T-helper 1 cell (primary cell): ENCODE data around the gene TGFB1.
A peak's percentile ranks its signal among the peaks of the same experiment; 100 is the strongest.

Experiments
- DNase-seq, 5 donors: peaks; one replicate each; pipeline ENCODE4 v3.0.0-alpha.2; 2012 to 2020

The TGFB1 gene

DNA sequence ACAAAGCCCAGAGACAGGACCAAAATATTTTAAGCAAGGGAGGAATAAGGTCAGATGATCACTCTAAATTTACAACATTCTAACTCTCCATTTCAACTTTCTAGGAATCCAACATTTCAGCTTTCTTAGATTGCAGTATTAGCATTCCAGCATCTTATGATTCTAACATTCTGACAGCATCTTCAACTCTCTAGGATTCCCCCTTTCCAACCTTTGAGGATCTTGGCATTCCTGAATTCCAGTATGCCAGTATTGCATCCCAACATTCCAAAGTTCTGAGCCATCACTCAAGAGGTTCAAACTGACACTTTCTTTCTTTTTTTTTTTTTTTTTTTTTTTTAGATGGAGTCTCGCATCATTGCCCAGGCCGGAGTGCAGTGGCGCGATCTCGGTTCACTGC lies 13.8 kb downstream of the TGFB1 start:
- DNase-seq, result no peak

DNA sequence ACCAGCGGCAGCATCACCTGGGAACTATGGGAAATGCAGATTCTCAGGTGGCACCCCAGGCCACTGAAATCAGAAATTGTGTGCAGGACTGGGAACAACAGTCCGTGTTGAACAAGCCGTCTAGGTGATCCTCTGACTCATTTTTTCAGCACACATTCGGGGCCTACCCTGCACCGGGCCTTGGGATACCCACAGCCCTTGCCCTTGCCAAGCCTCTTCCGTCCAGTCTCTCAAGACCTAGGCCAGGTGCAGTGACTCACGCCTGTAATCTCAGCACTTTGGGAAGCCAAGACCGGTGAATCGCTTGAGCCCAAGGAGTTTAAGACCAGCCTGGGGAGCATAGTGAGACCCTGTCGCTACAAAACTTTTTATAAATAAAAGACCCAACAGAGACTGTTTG lies 18.3 kb downstream of the TGFB1 start:
- no peak for DNase-seq

DNA sequence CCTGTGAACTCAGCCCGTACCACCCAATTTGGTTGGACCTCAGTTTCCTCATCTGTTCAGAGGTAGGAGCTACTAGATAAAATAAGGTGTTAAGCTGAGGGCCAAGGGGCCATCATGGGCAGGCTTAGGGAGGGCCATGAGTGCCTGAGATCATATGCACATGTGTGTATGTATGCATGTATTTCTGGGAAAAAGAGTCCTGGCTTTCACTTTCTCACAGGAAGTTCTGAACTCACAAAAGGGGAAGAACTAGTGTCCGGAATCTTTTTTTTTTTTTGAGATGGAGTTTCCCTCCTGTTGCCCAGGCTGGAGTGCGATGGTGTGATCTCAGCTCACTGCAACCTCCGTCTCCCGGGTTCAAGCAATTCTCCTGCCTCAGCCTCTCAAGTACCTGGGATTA lies 18.9 kb downstream of the TGFB1 start:
- no peak for DNase-seq

DNA sequence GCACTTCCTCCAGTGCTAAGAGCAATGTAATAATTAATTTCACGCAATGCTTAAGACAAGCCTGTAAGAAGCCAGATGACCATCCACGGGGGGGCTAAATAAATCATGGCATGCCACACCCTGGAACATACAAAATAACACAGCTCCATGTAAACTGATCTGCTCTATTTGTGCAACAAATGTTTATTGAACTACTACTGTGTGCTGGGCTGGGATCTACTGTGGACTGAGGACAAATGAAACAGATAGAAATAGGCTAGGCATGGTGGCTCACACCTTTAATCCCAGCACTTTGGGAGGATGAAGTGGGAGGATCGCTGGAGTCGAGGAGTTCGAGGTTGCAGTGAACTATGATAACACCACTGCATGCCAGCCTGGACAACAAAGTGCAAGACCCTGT lies 21.3 kb downstream of the TGFB1 start:
- no peak for DNase-seq

DNA sequence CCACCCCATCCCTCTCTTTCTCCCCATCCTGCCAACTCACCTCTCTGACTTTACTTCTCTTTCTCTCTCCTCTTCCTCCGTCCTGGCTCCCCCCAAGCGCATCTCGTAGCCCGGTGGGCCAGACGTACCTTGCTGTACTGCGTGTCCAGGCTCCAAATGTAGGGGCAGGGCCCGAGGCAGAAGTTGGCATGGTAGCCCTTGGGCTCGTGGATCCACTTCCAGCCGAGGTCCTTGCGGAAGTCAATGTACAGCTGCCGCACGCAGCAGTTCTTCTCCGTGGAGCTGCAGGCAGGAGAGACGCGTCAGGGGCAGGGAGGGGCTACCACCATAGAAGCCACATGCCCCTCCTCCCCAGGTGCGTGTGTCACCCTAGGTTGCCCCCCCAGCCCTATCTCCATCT lies 21.7 kb downstream of the TGFB1 start:
- no peak for DNase-seq

- DNase-seq, result no peak
Measured at GRCh38 chr19:41330946-41331678, 22.6 kb downstream of the TGFB1 start.

- no peak for DNase-seq
Measured at GRCh38 chr19:41330481-41330880, 23.2 kb downstream of the TGFB1 start.

DNA sequence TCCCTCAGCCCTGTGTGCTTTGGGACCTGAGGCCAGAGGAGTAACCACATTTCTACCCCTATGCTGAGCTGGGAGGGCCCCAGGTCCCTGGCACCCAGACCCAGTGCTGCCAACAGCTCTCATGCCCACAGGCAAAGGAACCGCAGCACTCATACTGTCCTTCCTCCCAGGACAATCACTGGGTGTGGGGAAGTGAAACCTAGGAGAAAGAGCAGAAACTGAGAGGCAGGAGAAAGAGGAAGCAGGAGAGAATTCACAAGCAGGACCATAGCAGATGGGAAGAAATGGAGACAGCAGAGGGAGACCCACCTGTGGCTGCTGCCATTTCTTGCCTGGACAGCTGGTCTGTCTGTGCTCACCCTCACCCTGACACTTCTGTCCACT lies 24.9 kb downstream of the TGFB1 start:
- DNase-seq, result no peak

DNA sequence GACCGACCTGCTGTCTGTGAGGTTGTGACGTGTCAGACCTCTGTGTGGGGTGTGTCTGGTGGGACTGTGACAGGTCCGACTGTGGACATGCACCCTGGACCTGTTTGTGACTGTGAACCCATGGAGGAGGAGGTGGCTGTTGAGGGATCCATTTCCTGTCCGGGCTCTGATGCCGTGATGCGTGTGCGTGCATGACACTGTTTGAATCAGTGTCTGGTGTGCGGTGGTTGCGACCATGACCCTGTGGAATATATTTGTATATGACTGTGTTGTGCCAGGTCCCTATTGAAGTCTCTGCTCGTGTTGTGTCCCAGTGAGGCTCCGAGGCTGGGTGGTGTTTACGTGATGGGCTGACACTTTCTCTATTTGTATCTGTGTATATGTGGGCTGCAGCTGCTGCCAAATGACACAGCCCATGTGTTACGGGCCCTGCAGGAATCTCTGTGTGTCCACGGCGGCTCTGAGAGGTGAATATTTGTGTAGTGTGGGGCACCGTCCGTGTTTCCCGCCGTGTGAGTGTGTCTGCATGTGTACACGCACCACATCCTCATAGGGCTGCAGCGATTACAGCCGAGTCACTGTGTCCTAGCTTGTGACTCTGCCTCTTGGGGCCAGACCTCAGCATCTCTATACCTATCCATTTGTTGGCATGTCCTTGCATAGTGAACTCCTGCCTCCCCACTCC lies 25.4 kb downstream of the TGFB1 start:
- DNase-seq, result peak in 1 of 5 donors; percentile 50

DNA sequence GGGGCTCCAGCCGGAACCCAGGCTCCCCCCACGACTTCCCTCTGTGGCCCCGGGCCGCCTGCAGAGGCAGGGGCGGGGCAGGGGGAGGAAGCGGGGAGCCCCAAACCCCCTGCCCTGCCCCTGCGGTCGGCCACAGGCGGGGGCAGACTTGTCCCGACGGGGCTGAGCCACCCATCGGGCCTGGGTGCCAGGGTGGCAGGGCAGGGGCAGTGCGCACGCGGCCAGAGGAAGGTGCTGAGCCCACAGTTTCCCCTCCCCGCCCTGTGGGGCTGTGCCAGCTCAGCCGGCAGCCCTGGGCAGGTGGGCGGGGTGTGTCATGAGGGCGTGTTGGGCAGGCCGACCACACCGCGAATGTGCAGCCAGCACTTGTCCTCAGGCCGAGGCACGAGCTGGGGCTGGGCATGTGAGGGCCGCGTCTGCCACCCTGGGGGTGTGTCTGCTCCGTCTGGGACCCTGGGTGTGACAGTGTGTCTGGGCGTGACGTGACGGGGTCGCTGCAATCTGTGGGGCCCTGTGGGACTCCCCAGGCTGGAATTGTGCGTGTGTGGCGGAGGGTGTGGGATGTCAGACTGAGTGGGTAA lies 26.1 kb downstream of the TGFB1 start:
- peak; percentile 72 to 91 (median 89) for DNase-seq

GRCh38 chr19:41327076-41327575 lies 26.6 kb downstream of the TGFB1 start:
- no peak for DNase-seq

GRCh38 chr19:41325947-41326706 lies 27.6 kb downstream of the TGFB1 start:
- DNase-seq, result peak in 1 of 5 donors; percentile 39

GRCh38 chr19:41325640-41325946 lies 28.1 kb downstream of the TGFB1 start:
- DNase-seq, result no peak

DNA sequence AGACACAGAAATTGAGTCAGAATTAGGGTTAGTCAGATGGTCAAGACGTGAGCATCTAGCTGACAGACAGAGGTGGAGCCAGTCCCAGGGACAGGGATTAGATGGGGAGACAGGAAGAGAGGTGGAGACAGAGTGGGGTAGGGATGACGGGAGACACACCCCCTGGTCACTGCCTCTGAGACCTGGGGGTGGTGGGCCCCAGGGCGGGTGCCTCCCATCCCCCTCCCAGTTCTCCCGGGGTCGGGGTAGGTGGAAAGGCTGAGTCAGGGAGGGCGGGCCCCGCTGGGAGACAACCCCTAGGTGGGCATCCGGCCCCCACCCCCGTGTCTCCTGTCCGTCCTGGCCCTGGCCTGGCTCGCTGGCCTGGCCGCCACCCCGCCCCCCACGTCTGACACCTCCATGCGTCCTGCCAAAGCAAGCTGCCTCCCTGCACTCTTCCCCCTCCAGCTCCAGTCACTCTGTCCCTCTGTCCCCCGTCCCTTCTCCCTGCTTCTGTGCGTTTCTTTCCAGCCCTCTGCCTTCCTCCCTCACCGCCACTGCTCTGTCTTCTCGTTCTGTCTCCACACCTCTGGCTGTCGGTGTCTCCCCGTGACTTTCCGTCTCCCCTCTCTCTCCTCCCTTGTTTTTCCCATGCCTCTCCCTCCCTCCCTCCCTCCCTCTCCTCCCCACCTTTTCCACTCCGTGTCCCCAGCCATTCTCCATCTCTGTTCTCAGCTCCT lies 28.6 kb downstream of the TGFB1 start:
- no peak for DNase-seq

DNA sequence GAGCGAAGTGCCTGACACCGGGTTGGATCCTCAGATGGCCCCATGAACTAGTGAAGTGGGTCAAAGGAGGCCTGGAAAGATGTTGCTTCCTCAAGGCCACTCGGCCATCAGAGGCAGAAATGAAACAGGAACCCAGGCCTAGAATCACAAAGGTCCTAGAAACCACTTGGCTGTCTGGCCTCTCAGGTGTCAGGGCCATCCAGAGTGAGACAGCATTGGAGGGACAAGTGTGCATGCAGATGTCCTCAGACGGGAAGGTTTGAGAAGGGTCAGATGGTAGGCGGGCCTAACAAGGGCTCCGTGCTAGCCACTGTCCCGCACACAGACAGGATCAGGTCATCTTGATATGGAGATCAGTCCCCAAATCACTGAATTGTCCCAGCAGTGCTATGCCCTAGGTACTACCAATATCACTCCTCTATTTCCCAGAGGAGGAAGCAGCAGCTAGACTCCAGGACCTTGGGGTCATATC lies 29.5 kb downstream of the TGFB1 start:
- no peak for DNase-seq

- DNase-seq, result no peak
Measured at GRCh38 chr19:41323430-41324125, 30.1 kb downstream of the TGFB1 start.

DNA sequence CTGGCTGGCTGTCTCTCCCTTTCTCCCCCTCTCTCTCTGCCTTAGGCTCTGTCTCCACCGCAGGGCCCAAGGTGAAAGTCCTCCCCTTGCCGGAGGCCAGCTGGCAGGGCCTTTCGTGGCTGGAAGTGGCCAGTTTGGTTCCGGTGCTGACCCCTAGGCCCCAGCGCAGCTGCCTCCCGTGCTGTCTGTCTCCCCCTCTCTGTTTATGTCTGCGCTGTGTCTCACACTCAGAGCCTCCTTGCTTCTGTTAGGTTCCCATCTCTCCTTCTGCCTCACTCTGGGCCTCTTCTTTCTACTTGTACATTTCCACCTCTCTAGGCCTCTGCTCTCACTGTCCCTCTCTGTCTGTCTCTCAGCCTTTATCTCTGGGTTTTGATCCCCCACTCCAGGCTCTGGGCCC lies 30.7 kb downstream of the TGFB1 start:
- no peak for DNase-seq

GRCh38 chr19:41322451-41322850 lies 31.3 kb downstream of the TGFB1 start:
- DNase-seq, result no peak

- DNase-seq, result no peak
Measured at GRCh38 chr19:41321600-41322270, 32.0 kb downstream of the TGFB1 start.

GRCh38 chr19:41321204-41321599 lies 32.5 kb downstream of the TGFB1 start:
- DNase-seq, result no peak

- DNase-seq, result no peak
Measured at GRCh38 chr19:41320568-41320967, 33.2 kb downstream of the TGFB1 start.

GRCh38 chr19:41320185-41320518 lies 33.6 kb downstream of the TGFB1 start:
- DNase-seq, result no peak
